GM12878 (cell line): Measurements from ENCODE around the gene LDLRAD3. TPM values are rescaled to one million over a fixed set of nuclear protein-coding genes. Genes with fewer than 3 reads are reported as not detected.

Experiments
- ATAC-seq: fragments of 200-7000 bp; cut with Tn5 transposase; 3 replicates; pipeline ENCODE4 v1.9.1; 2020; ENCODE audit warnings: mild to moderate bottlenecking, moderate library complexity
- BruUV-seq: library from RNA; stranded (reverse); fragments of 400-500 nt; replicated peaks from 2 replicates; lab custom pipeline; 2021; lab: Mats Ljungman, UMichigan
- CTCF ChIA-PET: fragments of 300-600 bp; sonication (Branson Sonifier 250); formaldehyde crosslinking; extraction: SDS; loops from one replicate; lab custom pipeline; 2021; ENCODE audit warnings: inconsistent platforms; lab: Yijun Ruan, JAX
- POLR2A ChIA-PET: fragments of 350-600 bp; formaldehyde crosslinking; extraction: SDS; loops from one replicate; lab custom pipeline; 2021; ENCODE audit warnings: inconsistent platforms; lab: Charles Lee
- RAD21 ChIA-PET: fragments of 300-600 bp; sonication (Branson Sonifier 250); formaldehyde crosslinking; loops from one replicate; lab custom pipeline; 2023; ENCODE audit warnings: antibody characterized with exemption; ENCODE audit not compliant: unreplicated experiment; lab: Charles Lee
- SMC1A ChIA-PET: fragments of 300-600 bp; sonication (Branson Sonifier 250); formaldehyde crosslinking; loops from one replicate; lab custom pipeline; 2023; ENCODE audit not compliant: unreplicated experiment, uncharacterized antibody; lab: Charles Lee
- DNase-seq: peaks from one replicate; pipeline ENCODE4 v3.0.0-alpha.2; 2011; ENCODE audit warnings: low read depth, low spot score
- FAIRE-seq: peaks from 3 replicates; lab custom pipeline; 2011; peaks lifted over from hg19 to GRCh38; lab: Jason Lieb, UNC
- H2AFZ ChIP-seq: 2 replicates; pipeline ENCODE4 v1.6.0; 2011; ENCODE audit warnings: low read depth, low read length, control low read depth; ENCODE audit not compliant: control insufficient read depth
- H3K27ac ChIP-seq: 2 replicates; pipeline ENCODE4 v1.5.1; 2011; ENCODE audit warnings: control low read depth; ENCODE audit not compliant: control insufficient read depth, insufficient read depth
- H3K27me3 ChIP-seq, 2 experiments: replicated peaks in 1 of 2; 2 replicates each; pipeline versions ENCODE4 v1.6.0 to v1.6.1; 2011; ENCODE audit warnings: low read length in 1 of 2; ENCODE audit not compliant: control insufficient read depth in 2 of 2, insufficient read depth in 2 of 2
- H3K36me3 ChIP-seq, 2 experiments: 2 replicates each; pipeline ENCODE4 v1.5.1; 2011; ENCODE audit warnings: low read length in 1 of 2; ENCODE audit not compliant: control insufficient read depth in 2 of 2, insufficient read depth in 2 of 2
- H3K4me1 ChIP-seq: 2 replicates; pipeline ENCODE4 v1.6.1; 2011; ENCODE audit warnings: mild to moderate bottlenecking, low read length, moderate library complexity, mixed read lengths; ENCODE audit not compliant: control insufficient read depth, insufficient read depth
- H3K4me2 ChIP-seq: 2 replicates; pipeline ENCODE4 v1.6.0; 2011; ENCODE audit warnings: control low read depth; ENCODE audit not compliant: control insufficient read depth, insufficient read depth
- H3K4me3 ChIP-seq: fragments of 200-600 bp; sonication (generic); 2 replicates; pipeline ENCODE4 v1.5.1; 2016
- H3K79me2 ChIP-seq: 2 replicates; pipeline ENCODE4 v1.6.0; 2011; ENCODE audit warnings: low read length; ENCODE audit not compliant: control insufficient read depth, insufficient read depth
- H3K9ac ChIP-seq: 2 replicates; pipeline ENCODE4 v1.8.0; 2011; ENCODE audit warnings: low read length, control low read depth, mixed read lengths; ENCODE audit not compliant: control insufficient read depth, insufficient read depth
- H3K9me3 ChIP-seq: replicated peaks from 3 replicates; pipeline ENCODE4 v1.5.1; 2011; ENCODE audit warnings: mild to moderate bottlenecking, low read length; ENCODE audit not compliant: control insufficient read depth, insufficient read depth
- H4K20me1 ChIP-seq: 2 replicates; pipeline ENCODE4 v1.6.0; 2011; ENCODE audit not compliant: control insufficient read depth, insufficient read depth
- BCL11A ChIP-seq: IDR thresholded peaks from 2 replicates; pipeline ENCODE4 v1.6.1; 2011; ENCODE audit warnings: low read depth, low read length
- CEBPB ChIP-seq, 2 experiments: fragments of 150-350 bp in 1 of 2; IDR thresholded peaks; 2 replicates each; pipeline ENCODE4 v1.6.1; 2012 to 2014; ENCODE audit warnings: low read depth in 2 of 2, low read length in 2 of 2, borderline replicate concordance in 1 of 2, inconsistent platforms in 1 of 2
- EED ChIP-seq: sonication (generic); IDR thresholded peaks from 2 replicates; pipeline ENCODE4 v1.6.1; 2016; ENCODE audit warnings: antibody characterized with exemption, low read depth
- GATAD2B ChIP-seq: fragments of 450-650 bp; conservative IDR thresholded peaks from 2 replicates; pipeline ENCODE4 v1.6.1; 2017; ENCODE audit warnings: low read depth, mild to moderate bottlenecking, moderate library complexity
- HSF1 ChIP-seq: fragments of 150-350 bp; IDR thresholded peaks from 2 replicates; pipeline ENCODE4 v1.6.1; 2014; ENCODE audit warnings: mild to moderate bottlenecking, low read depth, low read length
- MEF2A ChIP-seq: IDR thresholded peaks from 2 replicates; pipeline ENCODE4 v1.6.1; 2011; ENCODE audit warnings: low read depth, mild to moderate bottlenecking, low read length, moderate library complexity; ENCODE audit not compliant: insufficient read depth
- RCOR1 ChIP-seq: conservative IDR thresholded peaks from 2 replicates; pipeline ENCODE4 v1.6.1; 2012; ENCODE audit warnings: low read depth, low read length, improper control_type of control experiment
- RFX5 ChIP-seq: IDR thresholded peaks from 2 replicates; pipeline ENCODE4 v1.6.1; 2011; ENCODE audit warnings: low read depth, low read length, improper control_type of control experiment
- SPI1 ChIP-seq: IDR thresholded peaks from 2 replicates; pipeline ENCODE4 v1.6.1; 2011; ENCODE audit warnings: low read depth, mild to moderate bottlenecking, low read length, moderate library complexity, borderline replicate concordance; ENCODE audit not compliant: insufficient read depth
- WGBS: methylation state at CpG from one replicate; pipeline ENCODE4 v1.1.6; 2016; ENCODE audit warnings: low lambda C conversion rate; ENCODE audit not compliant: insufficient replicate concordance, insufficient coverage; ENCODE audit errors: missing lambda C conversion rate; 5-methylcytosine and 5-hydroxymethylcytosine counted together
- in situ Hi-C: fragments of 300-500 bp; cut with MboI; formaldehyde crosslinking; loops from 9 replicates; pipeline ENCODE4 v1.14.3; 2018; ENCODE audit warnings: mixed read lengths
- intact Hi-C: fragments of 100-400 bp; cut with micrococcal nuclease; formaldehyde crosslinking; loops from one replicate; pipeline ENCODE4 v1.14.2; 2022; ENCODE audit not compliant: unreplicated experiment
- polyA plus RNA-seq, 11 experiments: library from polyadenylated mRNA; depleted of rRNA in 4 of 11; unstranded in 6 of 11; stranded (reverse) in 5 of 11; fragments of >200 nt; fragmentation: Nextera tagmentation in 4 of 11; fragmentation: Illumina TruSeq in 1 of 11; extraction: Ambion mirVana in 4 of 11; extraction: Trizol in 1 of 11; gene quantifications; 1 replicate in 1 of 11; 2 replicates in 10 of 11; pipeline versions ENCODE4 v1.2.1 to v1.2.3, GENCODE V29; 2011 to 2016; ENCODE audit warnings: inconsistent platforms in 2 of 11, missing spikeins in 2 of 11, low read depth in 1 of 11
- total RNA-seq, 4 experiments: library from RNA; depleted of rRNA in 3 of 4; stranded (reverse); fragments of >200 nt in 3 of 4; fragmentation: Illumina TruSeq in 1 of 4; extraction: Trizol in 1 of 4; gene quantifications; 2 replicates each; pipeline versions ENCODE4 v1.2.1 to v1.2.3, GENCODE V29; 2013 to 2021

The LDLRAD3 gene
- total and polyA plus RNA-seq, 10 of the 15 experiments (the other 5 are each of a cell fraction or from before 2014, with no cell fraction given), result 2.5 to 17.2 (median 10.7) TPM

- POLR2A ChIA-PET, result no interaction called here
- intact Hi-C loops (no loop called here), in situ Hi-C loops (no loop called here)
- Histone ChIP-seq H3K4me1 (no peaks in the 10 kb centered on the region; the same call in 1 of the 2 replicates), H3K27ac (no peak overlapping the region), H3K4me2 (no peak overlapping the region), H3K27me3 (no peaks in the 10 kb centered on the region), H3K4me3 (no peak overlapping the region), H4K20me1 (no peaks in the 10 kb centered on the region), H3K9me3 (no peaks in the 10 kb centered on the region), H3K79me2 (no peaks in the 10 kb centered on the region), H2AFZ (no peak overlapping the region), H3K36me3 (no peaks in the 10 kb centered on the region), H3K9ac (no peak overlapping the region)
- peak; percentile 61; the same call in 1 of the 2 replicates for TF ChIP-seq EED
- TF ChIP-seq RFX5, result no peak
- TF ChIP-seq SPI1, result peak; percentile 68; the same call in 1 of the 2 replicates
- no peak for TF ChIP-seq RCOR1
- no peak for TF ChIP-seq BCL11A
- TF ChIP-seq CEBPB (IDR thresholded peaks at IDR 0.05; ENCODE audit: borderline replicate concordance in 1 of 2, low read depth in 2 of 2, low read length in 2 of 2), result no peak
- TF ChIP-seq HSF1, result no peak
- TF ChIP-seq MEF2A, result no peak
- TF ChIP-seq GATAD2B, result no peak
- DNase-seq (no peak), ATAC-seq (peak; percentile 71), FAIRE-seq (no peak)
- CTCF ChIA-PET, result no interaction called here
- WGBS, result 47% methylated on average over 9 of the region's 9 CpGs
- SMC1A ChIA-PET, result no interaction called here
- BruUV-seq, result no TSS peak
- RAD21 ChIA-PET, result no interaction called here
These were observed 162.1 kb downstream of the LDLRAD3 start for GRCh38 chr11:36105743-36106581.
